Stimulated activated CD8-positive, alpha-beta memory T cell treated with anti-CD3 and anti-CD28 coated beads, Interleukin-12 subunit alpha, Interleukin-12 subunit beta, amount 100 ng/mL, for 24 hours (primary cell): Measurements from ENCODE around the gene POLRMT.

Source experiments
- DNase-seq: peaks from one replicate; pipeline ENCODE4 v3.0.0-alpha.2; 2020; ENCODE audit errors: extremely low read depth

POLRMT gene

DNA sequence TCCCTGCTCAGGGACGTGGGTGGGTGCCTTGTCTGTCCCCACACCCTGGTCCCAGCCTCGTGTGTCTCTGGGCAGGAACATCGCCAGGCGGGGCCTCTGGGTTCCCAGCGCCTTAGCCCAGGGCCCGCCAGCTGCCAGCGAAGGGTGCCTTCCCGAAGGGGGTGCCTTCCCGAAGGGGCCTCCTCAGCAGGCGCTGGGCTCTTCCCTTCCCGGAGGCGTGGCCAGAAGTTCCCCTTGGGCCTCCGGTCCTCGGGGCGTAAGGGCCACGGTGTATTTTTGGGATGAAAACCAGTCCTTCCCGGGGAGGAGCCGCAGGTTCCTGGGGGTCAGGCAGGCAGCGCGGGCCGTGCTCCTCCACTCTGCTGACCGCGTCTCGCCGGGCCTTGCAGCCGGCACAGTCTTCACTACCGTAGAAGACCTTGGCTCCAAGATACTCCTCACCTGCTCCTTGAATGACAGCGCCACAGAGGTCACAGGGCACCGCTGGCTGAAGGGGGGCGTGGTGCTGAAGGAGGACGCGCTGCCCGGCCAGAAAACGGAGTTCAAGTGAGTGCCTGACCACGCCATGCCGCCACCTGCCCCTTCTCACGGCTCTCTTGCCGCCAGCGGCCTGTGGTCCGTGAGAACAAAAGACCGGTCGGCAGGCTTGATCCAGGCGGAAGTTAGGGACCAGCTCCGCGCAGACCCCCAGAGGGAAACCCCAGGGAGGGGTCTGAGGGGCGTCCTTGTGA lies 54.1 kb downstream of the POLRMT start:
- no peak for DNase-seq

DNA sequence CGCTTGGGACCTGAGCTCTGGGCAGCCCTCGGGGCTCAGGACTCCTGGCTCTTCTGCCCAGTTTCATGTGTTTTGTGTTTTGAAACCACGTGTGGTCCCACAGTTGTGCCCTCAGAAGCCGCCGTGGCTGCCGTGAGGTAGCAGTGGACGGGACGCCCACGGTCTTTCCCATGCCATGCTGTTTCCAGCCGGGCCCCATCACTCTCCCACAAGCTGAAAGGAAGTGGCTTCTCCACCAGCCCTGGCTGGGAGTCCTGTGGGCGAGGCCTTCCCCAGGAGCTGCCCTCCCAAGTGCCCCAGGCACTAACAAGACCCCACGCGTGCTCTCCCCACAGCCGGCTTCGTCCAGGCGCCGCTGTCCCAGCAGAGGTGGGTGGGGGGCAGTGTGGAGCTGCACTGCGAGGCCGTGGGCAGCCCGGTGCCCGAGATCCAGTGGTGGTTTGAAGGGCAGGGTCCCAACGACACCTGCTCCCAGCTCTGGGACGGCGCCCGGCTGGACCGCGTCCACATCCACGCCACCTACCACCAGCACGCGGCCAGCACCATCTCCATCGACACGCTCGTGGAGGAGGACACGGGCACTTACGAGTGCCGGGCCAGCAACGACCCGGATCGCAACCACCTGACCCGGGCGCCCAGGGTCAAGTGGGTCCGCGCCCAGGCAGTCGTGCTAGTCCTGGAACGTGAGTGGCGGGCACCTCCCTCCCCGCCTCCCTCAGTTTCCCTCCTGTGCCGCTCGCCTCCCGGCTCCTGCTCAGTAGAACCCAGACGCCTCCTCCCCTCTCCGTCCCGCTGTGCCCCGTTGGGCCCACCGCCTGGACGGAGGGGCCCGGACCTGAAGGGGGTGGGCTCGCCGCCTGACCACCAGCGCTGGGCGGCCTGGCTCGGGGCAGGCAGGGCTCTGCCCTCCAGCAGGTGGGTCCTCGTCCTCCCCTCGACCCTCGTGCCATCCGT lies 55.6 kb downstream of the POLRMT start:
- DNase-seq: no peak

- DNase-seq: no peak
Measured at GRCh38 chr19:576768-577438, 56.4 kb downstream of the POLRMT start.

DNA sequence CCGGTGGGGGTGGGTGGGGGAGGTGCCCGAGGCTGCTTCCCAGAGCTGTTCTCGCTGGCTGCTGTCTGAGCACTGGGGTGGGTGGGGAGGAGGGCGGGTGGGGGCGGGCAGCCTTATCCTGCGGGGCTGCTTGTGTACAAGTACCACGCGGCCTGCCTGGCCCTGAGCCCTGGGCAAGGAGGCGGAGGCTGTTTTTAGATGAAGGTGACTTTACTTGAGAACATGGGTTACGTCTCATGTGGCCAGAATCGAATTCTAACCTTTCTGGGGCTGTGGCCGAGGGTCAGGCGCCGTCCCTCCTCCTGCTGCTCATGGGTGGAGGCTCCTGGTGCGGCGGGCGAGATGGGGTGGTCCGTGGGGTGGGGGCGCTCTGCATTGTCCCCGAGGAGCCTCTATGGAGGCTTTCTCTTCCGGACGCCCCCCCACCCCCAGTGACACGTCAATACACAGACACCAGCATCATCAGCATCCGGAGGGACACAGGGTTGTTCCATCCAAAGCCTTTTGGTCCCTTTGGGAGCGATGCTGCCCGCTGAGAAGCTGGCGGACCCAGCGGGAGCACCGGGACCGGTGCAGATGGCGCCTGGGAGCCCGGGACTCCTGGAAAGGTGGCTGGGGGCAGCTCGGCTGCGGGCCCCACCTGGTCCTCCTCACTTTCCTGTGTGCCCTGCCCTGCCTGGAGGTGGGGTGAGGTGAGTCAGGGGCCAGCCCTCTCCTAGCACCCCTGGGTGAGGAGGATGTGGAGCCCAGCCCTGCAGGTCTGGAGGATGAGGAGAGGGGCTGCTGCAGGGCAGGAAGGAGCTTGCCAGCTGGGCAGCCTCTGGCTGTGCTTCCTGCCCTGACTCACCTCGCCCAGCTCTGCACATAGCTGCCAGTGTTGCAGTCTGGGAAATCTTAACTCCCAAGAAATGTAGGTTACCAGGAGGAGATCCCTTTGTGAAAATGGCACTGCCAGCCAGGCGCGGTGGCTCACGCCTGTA lies 57.5 kb downstream of the POLRMT start:
- DNase-seq: no peak

- no peak for DNase-seq
Measured at GRCh38 chr19:574658-575526, 58.4 kb downstream of the POLRMT start.

DNA sequence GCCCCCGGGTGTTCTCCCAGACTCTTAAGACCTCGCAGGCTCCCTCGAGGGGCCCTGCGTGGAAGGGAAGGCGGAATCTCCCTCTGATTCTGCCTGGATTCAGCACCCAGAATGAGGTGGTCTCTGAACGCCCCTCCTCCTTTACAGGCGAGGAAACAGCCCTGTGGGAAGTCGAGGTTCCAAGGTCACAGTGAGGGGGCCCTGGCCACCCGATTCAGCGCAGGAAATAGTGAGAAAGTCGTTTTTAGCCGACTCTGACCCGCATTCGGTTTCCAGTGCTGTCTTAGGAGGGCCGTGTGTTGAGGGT lies 59.9 kb downstream of the POLRMT start:
- no peak for DNase-seq

GRCh38 chr19:572743-573518 lies 60.4 kb downstream of the POLRMT start:
- DNase-seq: no peak

DNA sequence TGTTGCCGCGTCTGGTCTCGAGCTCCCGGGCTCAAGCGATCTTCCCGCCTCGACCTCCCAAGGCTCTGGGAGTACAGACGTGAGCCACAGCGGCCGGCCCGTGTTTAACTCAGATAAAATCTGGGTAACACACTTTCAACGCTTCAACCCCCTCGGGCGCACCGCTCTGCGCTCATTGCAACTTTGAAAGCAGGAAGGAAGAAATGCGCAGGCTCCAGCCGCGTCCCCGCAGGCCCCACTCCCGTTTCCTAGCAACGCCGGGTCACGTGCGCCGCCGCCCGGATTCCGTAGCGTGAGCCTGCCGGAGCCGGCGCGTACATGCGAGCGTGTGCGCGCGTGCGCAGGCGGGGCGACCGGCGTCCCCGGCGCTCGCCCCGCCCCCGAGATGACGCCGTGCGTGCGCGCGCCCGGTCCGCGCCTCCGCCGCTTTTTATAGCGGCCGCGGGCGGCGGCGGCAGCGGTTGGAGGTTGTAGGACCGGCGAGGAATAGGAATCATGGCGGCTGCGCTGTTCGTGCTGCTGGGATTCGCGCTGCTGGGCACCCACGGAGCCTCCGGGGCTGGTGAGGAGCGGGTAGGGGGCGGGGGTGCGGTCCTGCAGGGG lies 61.1 kb downstream of the POLRMT start, which contains the start of gene BSG:
Gene BSG, plus strand, starts transcription at position 457 of the 603 bp plus-strand sequence. Its CDS starts 39 bp downstream, at position 496.
- DNase-seq: peak; percentile 99

DNA sequence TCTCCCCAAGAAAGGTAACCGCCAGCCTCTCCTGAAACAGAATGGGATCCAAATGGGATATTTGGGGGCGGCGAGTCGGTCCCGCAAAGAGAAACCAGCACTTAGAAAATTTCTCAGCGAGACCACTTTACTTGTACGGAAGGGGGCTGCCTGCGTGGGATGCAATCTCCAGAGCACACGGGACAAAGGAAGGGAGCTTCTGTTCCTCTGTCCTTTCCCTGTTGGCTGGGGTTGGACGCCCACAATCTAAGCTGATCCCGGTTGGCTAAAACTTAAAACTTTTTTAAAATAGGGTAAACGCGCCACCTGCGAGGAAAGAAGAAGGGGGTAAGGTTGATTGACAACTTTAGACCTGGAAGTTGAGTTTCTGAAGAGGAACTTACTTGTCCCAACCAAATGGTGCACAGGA lies 61.8 kb downstream of the POLRMT start:
- no peak for DNase-seq

DNA sequence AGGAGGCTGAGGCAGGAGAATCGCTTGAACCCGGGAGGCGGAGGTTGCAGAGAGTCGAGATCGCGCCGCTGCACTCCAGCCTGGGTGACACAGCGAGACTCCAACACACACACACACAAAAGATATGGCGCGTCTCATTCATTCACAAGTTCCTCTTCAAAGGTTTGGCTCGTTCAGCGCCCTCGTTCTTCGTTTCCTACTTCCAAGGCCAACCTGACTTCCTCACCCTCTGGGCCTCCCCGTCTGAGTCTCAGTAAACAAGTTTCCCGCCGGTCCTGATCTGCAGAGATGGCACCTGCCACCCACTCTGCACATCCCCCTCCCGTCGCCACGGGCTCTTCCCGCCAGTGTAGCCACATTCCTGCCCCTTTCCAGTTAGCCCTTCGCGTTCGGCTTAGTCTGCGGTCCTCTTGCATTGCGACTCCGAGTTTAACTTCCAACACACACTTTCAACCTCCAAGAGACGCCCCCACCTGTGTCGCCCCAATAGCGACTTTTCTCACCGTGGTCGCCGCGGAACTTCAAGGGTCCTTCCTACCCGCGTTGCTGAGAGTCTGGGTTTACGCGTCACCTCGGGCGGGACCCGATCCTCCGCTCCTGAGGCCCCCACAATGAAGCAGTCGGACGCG lies 62.3 kb downstream of the POLRMT start:
- peak; percentile 20 for DNase-seq

DNA sequence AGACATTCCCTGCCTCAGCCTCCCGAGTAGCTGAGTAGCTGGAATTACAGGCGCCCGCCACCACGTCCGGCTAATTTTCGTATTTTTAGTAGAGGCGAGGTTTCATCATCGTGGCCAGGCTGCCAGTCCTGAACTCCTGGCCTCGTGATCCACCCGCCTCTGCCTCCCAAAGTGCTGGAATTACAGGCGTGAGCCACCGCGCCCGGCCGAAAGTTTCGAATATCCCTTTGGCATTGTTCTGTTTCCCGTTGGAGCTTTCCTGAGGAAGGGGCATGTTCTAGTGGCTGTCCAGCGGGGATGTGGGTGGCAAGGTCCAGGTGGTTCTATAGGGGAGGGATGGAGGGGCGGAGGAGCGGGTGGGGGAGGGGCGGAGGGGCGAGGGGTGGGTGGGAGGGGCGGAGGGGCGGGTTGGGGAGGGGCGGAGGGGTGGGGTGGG lies 63.1 kb downstream of the POLRMT start:
- no peak for DNase-seq

- DNase-seq: no peak
Measured at GRCh38 chr19:567296-567900, 65.9 kb downstream of the POLRMT start.
